Renal pelvis (tissue), 4 donors: ENCODE measurements around the gene PGLYRP1. TPM values are rescaled to one million over a fixed set of nuclear protein-coding genes. Genes with fewer than 3 reads are reported as not detected.

Experiments
- DNase-seq: peaks from one replicate; pipeline ENCODE4 v3.0.0-alpha.2; 2013
- polyA plus RNA-seq, 3 donors: library from polyadenylated mRNA; unstranded; fragments of 120-200 nt; gene quantifications; one replicate each; pipeline ENCODE4 v1.2.1, GENCODE V29; 2013; ENCODE audit not compliant: insufficient read length in 3 of 3

The PGLYRP1 gene
- polyA plus RNA-seq, 3 donors: 0.78 to 1.1 (median 0.84) TPM

DNA sequence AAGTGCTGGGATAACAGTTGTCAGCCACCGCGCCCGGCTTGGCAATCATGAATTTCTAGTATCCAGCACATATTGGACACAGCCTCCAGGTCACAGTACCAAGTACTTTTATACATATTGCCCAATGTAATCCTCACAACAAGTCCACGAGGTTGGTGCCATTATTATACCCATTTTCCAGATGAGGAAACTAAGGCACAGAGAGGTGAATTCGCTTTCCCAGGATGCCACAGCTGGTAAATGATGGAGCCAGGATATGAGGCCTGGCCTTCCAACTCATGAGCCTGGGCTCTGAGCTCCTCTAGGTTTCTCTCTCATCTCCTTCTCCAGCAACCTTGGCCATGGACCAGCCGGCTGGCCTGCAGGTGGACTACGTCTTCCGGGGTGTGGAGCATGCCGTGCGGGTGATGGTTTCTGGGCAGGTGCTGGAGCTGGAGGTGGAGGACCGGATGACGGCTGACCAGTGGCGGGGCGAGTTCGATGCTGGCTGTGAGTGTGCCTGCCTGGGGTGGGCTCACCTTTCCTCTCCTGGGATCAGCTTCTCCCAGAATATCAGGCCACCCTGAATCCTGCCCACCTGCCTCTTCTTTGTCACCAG lies 20.1 kb downstream of the PGLYRP1 start:
- DNase-seq: no peak

DNA sequence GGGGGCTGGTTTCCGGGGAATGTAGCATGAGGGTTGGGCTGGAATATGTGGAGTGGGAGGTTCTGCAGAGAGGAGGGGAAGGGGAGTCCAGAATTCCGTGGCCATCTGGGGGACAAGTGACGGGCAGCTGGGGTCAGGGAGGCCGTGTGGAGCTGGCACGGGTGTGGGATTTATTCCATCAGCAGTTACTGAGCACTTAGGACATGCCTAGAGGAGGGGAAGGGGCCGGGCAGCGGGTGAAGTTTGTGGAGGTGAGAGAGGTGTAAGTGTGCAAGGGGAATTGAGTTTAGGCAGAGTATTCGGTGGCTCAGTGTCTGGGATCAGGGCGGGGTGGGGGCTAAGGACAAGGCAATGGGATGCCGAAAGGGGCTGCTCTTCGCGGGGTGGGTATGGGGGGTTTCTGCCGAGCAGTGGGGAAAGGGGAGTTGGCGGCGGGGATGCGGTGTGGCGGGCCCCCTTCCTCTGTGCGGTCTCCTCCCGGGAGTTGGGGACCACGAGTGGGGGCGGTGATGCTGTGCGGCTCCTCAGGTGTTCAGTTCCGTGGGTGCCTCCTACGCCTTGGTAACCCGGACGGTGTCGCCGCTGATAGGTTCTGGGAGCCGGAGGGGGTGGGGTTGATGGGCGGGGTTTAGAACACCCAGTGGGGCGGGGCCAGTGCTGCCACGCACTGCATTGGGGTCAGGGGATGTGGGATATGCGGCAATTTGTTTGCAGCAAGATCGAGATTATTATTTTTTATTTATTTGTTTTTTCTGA lies 22.2 kb downstream of the PGLYRP1 start:
- no peak for DNase-seq

DNA sequence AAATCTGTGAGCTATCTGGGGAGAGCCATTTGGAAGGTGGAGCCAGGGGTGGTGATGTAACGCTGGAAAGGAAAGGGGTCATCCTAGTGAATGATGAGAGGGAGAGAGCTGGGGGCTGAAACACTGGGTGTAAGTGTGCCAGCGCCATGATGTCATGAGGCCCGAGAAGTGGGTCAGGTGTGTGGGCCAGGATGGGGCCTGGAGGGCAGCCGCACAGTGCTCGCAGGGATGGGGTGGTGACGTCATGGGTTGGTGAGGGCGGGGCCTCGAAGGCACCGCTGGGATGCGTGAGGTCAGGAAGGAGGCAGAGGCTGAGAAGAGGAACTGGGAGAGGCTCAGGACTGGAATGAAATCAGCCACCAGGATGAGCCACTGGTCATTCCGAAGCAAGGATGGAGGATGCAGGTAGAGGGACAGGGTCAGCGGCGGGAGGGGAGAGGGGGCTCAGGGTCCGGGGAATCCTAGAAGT lies 23.2 kb downstream of the PGLYRP1 start:
- no peak for DNase-seq

DNA sequence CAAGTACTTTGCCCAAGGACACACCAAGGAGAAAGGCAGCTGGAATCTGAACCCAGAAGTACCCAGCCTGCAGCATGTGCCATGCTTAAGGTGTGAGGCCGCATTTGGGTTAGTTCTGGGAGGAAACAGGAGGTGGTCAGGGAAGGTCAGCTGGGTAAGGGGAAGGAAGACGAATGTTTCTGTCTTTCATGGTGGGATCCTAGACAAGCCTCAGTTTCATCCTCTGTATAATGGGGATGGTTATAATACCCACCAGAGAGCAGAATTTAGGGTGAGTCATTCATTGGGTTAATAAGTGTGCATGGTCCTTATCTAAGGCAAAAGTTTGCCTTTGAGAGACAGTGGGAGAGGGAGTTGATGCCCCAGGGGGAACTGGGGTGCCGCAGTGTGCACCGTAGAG lies 24.0 kb downstream of the PGLYRP1 start:
- DNase-seq: no peak

DNA sequence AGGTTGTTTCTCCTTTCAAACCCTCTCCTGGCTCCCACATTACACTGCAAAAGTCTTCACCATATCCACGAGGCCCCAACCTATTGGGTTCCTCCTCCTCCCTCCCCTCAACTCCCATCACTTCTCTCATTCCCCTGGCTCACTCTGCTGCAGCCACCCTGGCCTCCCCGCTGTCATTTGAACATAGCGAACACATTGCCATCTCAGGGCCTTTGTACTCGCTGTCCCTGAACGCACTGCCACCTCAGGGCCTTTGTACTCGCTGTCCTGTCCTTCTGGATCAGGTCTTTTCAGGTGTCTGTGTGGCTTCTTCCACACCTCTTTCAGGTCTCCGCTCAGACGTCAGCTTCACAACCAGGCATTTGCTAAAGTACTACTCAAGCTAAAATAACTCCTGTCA lies 25.9 kb downstream of the PGLYRP1 start:
- no peak for DNase-seq

DNA sequence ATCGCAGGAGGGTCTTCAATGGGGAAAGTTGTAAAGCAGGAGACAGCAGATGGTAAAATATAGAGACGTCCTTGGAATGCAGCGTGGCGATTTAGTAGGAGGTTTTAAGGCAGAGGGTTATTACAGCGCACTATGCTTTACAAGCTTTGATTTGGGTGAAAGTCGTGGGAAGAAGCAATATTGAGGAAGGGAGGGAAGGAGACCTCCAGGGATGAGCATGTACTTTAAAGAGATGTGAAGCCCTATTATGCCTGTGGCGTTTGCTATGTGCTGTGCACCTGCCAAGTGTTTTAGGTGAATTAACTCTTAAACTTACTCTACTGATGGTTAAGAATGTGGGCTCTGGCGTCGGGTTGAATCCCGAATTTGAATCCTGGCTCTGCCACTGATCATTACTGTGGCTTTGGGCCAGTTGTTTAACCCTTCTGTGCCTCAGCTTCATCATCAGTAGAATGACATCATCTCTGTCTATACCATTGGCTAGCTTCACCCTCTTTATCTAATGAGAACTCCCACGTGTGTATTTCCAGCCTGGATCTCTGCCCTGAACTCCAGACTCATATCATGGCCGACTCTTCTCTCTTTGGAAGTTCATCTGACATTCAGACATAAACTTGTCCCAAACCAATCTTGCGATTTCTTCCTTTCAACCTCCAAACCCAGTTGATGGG lies 27.0 kb downstream of the PGLYRP1 start:
- DNase-seq: no peak

DNA sequence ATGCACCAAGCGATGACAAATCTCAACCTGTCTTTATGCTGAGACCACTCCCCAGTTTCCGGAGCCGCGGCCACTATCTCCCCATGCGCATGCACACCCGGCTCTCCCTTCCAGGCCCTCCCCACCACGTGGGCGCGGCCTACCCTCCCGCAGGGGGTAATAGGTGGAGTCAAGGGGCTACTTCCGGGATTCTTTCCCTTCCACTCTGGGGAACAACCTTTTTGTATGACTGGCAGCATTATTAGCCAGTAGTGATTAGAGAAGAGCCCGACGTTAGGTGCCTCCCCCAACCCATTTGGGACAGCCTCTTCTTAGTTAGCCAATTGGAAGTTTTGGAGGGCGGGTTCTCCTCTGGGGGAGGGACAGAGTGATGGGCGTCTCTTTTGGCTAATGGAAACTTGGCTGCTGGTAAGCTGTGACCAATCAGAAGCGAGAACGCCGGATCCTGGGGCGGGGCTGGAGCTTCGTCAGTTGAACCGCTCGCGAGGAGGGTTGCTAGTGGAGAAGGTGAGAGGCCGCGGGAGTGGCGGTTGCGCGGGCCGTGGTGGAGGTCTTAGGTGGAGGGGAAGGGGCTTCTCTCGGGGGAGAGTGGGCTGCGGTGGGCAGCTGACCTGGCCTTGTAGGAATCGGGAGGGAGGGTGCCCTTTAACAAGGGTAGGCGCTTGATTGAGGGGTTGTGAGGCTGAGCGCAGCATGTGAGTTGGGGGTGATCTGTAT lies 27.7 kb downstream of the PGLYRP1 start, which contains the start of gene CCDC61:
Gene CCDC61 (plus strand): TSS at position 470 of the 717 bp plus-strand sequence. CDS start 7,552 bp downstream, outside the sequence.
- peak; percentile 100 for DNase-seq

DNA sequence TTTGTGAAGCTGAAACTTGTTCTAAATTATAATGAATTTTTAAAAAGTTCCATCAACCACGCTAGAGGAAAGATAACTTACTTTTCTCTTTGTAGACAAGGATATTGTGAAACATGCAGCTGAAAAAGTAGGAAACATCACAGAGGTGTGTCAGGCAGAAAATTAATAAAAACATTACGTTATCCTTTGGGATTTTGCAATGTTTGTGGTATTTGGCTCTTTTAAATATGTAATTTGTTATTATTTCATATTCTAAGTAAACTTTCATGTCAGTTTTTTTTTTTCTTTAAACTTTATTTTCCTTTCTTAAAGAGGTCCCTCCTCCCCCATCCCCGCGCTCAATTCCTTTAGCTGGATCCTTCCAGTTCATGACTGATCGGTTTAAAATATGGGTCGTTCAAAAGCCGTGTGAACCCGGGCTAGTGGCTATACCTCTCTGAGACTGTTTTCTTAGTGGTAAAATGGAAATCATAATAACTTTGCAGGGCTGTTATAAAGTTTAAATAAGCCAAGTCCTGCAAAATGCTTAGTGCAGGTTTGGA lies 28.3 kb downstream of the PGLYRP1 start:
- DNase-seq: no peak

DNA sequence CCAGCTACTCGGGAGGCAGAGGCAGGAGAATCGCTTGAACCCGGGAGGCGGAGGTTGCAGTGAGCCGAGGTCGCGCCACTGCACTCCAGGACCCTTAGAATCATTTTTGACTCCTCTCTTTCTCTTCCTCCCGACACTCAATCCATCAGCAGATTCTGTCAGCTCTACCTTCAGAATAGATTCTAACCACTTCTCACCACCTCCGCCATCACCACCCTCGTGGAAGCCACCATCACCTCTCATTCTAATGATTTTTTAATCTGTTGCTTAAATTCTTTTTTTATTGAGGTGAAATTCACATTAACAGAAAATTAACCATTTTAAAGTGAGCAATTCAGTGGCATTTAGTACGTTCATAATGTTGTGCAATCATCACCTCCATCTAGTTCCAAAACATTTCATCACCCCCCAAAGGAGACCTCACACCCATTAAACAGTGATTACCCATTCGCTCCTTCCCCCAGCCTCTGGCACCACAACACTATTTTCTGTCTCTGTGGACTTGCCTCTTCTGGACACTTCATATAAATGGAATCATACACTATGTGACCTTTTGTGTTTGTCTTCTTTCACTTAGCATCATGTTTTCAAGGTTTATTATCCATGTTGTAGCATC lies 32.6 kb downstream of the PGLYRP1 start:
- no peak for DNase-seq

DNA sequence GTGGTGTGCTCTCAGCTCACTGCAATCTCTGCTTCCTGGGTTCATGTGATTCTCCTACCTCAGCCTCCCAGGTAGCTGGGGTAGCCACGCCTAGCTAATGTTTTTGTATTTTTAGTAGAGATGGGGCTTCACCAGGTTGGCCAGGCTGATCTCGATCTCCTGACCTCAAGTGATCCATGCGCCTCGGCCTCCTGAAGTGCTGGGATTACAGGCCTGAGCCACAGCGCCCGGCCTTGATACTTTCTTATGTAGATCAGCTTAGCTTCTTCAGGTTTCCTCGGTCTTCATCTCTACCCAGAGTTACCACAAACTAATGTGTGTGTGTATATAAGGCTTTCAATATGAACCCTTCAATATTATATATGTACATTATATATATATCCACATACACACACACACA lies 37.5 kb downstream of the PGLYRP1 start:
- DNase-seq: no peak

DNA sequence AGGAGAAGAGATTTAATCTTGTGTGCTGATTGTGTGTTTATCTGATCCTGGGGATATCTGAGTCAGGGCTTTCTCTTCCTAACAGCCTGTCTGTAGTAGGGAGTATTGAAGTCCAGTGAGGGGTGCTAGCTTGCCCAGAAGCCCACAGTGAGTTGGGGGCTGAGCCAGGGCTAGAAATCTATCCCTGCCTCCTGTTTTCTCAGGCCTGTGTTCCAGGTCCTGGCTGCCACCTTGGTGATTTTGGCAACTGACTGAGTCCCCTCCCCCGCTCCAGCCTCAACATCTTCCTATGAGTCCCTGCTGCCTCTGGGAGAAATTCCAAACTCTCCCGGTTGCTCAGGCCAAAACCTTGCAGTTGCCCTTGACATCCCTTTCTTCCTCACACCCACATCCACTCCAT lies 41.5 kb downstream of the PGLYRP1 start:
- no peak for DNase-seq

DNA sequence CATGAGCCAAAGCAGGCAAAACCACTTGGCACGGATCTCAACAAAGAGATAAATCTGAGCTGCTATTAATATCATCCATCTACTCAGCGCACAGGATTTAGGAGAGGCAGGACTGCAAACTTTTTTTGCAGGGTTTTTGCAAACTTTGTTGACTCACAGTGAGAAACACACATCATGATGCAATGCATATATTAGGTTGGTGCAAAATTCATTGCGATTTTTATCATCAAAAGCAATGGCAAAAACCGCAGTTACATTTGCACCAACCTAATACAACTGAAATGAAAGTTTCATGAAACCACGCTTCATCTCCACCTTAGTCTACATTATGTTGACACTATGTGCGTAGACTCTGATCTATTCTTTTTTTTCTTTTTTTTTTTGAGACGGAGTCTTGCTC lies 44.7 kb downstream of the PGLYRP1 start:
- DNase-seq: no peak

DNA sequence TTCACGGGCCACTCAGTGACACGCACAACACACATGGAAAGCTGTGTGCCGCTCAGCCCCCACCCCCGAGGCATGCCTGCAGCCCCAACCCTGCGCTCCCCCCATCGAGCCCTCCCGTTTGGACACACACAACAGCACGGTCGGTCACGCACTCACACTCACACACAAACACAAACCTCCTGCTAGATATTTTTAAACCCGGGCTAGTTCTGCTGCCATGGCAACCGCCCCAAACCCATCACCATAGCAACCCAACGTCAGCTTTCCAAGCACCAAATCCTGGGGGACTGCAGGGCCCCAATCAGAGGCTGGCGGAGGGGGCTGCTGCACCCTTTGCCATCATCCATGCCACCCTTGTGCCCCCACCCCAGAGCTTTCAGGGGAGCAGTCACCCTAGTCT lies 46.7 kb downstream of the PGLYRP1 start:
- no peak for DNase-seq

DNA sequence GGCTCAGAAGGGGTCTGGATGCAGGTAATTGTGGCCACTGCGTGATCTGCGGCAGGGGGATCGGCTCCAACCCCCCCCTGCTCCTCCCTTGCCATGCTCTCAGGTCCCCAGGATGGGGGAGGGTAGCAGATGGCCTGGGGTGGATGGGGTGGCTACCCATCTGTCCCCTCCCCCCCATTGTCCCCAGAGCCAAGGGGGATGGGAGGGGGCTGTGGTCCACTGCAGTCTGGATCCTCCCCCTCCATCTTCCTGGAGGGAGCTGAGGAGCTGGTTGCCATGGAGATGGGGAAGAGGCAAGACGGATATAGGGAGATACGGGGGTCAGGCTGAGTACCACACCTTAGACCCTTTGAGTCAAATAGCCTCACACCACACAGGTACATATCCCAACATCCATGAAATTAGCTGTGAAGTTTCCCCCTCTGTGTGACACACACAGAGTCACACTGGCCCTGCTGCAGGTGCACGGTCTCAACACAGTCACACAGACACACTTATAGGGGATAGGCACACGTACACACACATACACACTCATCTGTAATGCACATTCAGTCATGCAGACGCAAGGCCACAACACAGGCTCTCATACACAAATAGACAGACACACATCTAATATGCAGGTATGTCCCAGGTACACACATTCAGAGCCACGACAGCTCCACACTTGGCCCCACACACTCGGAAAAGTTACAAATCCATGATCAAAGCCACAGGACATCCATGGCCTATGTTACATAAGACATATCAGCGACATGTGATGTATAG lies 47.4 kb downstream of the PGLYRP1 start:
- no peak for DNase-seq

DNA sequence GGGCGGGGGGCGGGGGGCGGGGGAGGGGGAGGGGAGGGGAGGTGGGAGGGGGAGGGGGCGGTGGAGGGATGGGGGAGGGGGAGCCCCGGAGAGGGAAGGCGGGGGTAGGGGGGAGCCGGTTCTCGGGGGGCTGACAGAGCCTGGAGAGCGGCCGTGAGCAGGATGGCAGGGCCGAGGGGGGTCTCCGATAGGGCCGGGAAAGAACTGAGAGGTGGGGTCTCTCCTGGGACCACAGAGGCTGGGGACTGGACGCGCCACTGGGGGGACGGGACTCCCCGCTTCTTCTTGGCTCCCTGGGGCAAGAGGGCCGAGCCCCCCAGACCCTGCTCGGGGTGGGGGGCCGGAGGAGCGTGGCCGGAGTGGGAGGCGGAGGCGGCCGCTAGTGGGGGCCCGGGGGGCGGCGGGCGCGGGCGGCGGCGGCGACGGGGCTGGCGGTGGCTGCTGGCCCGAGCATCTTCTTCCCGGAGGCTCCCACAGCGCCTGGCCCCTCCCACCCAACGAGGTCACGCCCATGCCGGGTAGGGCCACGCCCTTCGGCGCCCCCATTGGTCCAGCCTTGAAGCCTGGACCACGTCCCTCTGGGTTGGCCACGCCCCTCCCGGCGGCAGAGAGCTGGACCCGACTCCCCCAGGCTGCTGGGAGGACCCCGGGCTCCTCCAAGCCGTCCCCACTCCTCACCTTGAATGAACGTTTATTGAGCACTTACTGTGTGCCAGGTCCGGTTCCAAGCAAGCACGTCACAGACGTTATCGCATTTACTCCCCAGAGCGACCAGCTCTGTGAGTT lies 49.1 kb downstream of the PGLYRP1 start, which contains the start of gene NOVA2:
Gene NOVA2 (minus strand): TSS at position 313 of the 786 bp plus-strand sequence. CDS start 514 bp downstream, outside the sequence.
- DNase-seq: peak; percentile 22

DNA sequence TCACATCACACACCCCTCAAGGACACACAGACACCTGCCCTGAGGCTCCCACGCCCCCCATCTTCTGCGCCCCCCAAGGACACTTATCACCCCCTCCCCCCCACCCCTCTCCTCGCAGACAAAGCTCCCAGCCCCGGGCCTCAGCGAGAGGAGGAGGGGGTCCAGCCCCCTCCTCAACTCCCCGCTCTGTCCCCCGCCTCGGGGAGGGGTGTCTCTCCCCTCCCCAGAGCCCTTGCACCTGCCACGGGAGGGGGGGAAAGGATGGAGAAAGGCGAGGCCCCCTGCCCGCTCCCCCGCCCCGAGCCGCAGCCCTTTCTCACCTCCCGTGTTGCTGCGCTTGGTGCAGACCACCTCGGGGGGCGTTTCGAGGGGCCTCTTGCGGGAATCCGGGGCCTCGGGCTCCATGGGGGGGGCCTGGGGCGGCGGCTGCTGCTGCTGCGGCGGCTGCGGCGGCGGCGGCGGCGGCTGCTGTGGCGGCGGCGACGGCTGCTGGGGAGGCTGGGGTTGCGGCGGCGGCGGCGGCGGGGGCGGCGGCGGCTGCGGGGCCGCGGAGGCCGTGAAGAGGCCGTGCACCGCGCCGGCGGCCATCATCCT lies 49.8 kb downstream of the PGLYRP1 start:
- no peak for DNase-seq

DNA sequence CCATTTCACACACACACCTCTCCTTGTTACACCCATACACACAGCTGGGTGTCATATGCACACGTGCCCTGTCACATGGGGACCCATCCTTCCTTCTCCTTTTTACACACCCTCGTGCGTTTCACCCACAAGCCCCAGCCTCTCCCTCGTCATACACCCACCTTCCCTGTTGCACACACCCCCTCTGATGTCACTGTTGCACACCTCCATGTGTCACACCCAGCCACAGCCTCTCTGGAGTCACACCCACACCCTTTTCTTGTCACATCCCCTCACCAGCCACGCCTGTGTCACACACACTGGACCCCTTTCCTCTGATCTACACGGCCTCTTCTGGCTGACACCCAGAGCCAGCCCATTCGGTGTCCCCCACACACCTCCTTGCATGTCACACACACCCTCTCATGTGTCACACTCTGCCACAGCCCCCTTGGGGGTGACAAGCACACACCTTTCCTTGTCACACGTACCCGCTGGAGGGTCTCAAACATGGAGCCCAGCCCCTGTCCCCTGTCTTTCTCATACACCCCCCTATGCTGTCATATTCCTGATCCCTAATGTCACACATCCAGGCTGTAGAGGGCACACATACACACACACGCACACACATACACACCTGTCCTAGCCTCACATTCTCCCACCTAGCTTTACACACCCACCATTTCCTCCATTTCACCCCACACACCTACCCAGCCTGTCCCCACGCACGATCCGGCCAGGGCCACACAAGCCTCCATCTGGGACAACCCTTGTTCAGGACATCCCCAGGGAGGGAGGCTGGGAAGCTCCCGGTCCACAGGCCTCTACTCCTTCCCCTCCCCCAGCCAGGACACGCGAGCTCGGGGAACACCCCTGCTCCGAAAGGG lies 50.5 kb downstream of the PGLYRP1 start:
- DNase-seq: no peak

DNA sequence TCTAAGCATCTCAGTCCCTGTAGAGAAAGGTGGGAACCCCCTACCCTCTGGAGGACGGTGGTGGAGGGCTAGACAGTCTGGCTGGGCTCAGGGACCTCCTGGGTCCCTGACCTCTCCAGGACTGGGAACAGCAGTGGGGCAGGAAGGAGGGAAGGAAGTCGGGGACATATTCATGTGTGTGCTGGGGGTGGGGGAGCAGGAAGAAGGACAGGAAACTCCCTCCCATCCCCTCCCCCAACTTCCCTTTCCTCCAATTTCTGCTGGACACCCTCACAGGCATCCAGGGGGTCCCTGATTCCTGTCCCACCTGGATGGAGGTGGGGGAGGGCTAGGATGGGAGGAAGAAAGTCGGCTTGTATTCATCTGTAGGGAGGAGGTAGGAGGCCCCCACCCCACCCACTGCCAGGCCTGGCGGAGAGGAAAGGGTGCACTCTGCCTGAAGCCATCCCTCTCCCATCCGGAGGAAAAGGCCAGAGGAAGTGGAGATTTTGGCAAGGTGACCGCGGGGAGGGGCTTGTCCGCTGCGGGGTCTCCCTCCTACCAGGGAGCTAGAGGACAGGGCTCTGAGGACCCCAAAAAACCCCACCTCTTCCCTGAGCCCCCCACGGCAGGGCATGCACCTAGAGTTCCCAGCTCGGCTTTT lies 51.5 kb downstream of the PGLYRP1 start:
- DNase-seq: no peak
